HG02678 (cell line): ENCODE measurements around the gene KCNJ5.

Experiments
- ATAC-seq: cut with Tn5 transposase; IDR thresholded peaks from one replicate; pipeline ENCODE4 v1.9.1; 2021; ENCODE audit warnings: mild to moderate bottlenecking, moderate library complexity; ENCODE audit not compliant: unreplicated experiment

The KCNJ5 gene

GRCh38 chr11:128890543-128891368 lies at the start of gene KCNJ5:
KCNJ5 (plus strand) TSS chr11:128891356; CDS start chr11:128911274, 19,918 bp downstream.
- ATAC-seq = no peak

- no peak for ATAC-seq
Measured at GRCh38 chr11:128841461-128842072, 49.6 kb upstream of the KCNJ5 start.

- no peak for ATAC-seq
Measured at GRCh38 chr11:128843198-128843785, 47.9 kb upstream of the KCNJ5 start.

- ATAC-seq = no peak
Measured at GRCh38 chr11:128845334-128845780, 45.8 kb upstream of the KCNJ5 start.

GRCh38 chr11:128846985-128847384 lies 44.2 kb upstream of the KCNJ5 start:
- no peak for ATAC-seq

GRCh38 chr11:128848815-128849455 lies 42.2 kb upstream of the KCNJ5 start:
- ATAC-seq = peak; percentile 77

GRCh38 chr11:128852327-128853023 lies 38.7 kb upstream of the KCNJ5 start:
- ATAC-seq = no peak

GRCh38 chr11:128853559-128853958 lies 37.6 kb upstream of the KCNJ5 start:
- no peak for ATAC-seq

- no peak for ATAC-seq
Measured at GRCh38 chr11:128854841-128855240, 36.3 kb upstream of the KCNJ5 start.

GRCh38 chr11:128856241-128856640 lies 34.9 kb upstream of the KCNJ5 start:
- ATAC-seq = no peak

- ATAC-seq = no peak
Measured at GRCh38 chr11:128857341-128857740, 33.8 kb upstream of the KCNJ5 start.

GRCh38 chr11:128859563-128860441 lies 31.4 kb upstream of the KCNJ5 start:
- peak; percentile 95 for ATAC-seq

GRCh38 chr11:128860571-128861361 lies 30.4 kb upstream of the KCNJ5 start:
- no peak for ATAC-seq

- no peak for ATAC-seq
Measured at GRCh38 chr11:128862406-128862805, 28.8 kb upstream of the KCNJ5 start.

- ATAC-seq = no peak
Measured at GRCh38 chr11:128862908-128863660, 28.1 kb upstream of the KCNJ5 start.

GRCh38 chr11:128865490-128865889 lies 25.7 kb upstream of the KCNJ5 start:
- no peak for ATAC-seq

GRCh38 chr11:128867277-128867676 lies 23.9 kb upstream of the KCNJ5 start, which contains the start of gene KCNJ1:
KCNJ1 (minus strand) TSS chr11:128867296; CDS start chr11:128840243, 27,053 bp downstream.
- no peak for ATAC-seq
